SU-DHL-6 (cell line): Measurements from ENCODE around the gene FUBP1.

Experiments
- EZH2phosphoT487 ChIP-seq: fragments of 200-600 bp; sonication (generic), shearing (Covaris generic); conservative IDR thresholded peaks from 2 replicates; pipeline ENCODE4 v1.6.1; 2018; ENCODE audit warnings: mild to moderate bottlenecking, antibody characterized with exemption, low read length, moderate library complexity, mixed read lengths
- TF ChIP-seq, protein P1 (sequence below): fragments of 200-600 bp; sonication (generic); IDR thresholded peaks from one replicate; pipeline ENCODE4 v1.5.1; 2017; ENCODE audit warnings: antibody characterized with exemption, mild to moderate bottlenecking, low read length, moderate library complexity; ENCODE audit not compliant: insufficient read depth, poor library complexity, severe bottlenecking

DNA sequence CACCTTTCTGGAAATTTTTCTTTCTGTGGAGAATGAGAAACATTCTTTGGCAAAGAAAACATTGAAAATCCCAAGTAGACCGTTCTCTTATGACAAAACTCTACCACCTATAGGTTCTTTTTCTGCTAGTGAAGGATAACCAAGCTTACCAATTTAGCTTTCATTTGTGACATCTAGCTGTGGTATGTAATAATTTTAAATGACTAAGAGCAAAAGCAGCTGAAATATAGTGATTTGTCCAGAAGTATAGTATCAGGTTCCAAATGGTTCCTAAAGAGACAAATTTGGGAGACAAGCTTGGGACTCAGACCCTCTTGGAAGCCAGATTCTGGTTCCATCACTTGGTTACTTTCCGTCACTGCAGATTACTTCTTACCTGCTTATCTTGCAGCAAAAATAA lies 24.4 kb downstream of the FUBP1 start:
- TF ChIP-seq, protein P1, sequence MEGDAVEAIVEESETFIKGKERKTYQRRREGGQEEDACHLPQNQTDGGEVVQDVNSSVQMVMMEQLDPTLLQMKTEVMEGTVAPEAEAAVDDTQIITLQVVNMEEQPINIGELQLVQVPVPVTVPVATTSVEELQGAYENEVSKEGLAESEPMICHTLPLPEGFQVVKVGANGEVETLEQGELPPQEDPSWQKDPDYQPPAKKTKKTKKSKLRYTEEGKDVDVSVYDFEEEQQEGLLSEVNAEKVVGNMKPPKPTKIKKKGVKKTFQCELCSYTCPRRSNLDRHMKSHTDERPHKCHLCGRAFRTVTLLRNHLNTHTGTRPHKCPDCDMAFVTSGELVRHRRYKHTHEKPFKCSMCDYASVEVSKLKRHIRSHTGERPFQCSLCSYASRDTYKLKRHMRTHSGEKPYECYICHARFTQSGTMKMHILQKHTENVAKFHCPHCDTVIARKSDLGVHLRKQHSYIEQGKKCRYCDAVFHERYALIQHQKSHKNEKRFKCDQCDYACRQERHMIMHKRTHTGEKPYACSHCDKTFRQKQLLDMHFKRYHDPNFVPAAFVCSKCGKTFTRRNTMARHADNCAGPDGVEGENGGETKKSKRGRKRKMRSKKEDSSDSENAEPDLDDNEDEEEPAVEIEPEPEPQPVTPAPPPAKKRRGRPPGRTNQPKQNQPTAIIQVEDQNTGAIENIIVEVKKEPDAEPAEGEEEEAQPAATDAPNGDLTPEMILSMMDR: no peak
- TF ChIP-seq EZH2phosphoT487: no peak
